ENCODE results near the gene MT1X. TPM values are rescaled to one million over a fixed set of nuclear protein-coding genes. Genes with fewer than 3 reads are reported as not detected.
A peak's percentile ranks its signal among the peaks of the same experiment; 100 is the strongest.

MT1X gene
- total RNA-seq, 2 donors from 2014 or later: 430 to 1,140 TPM

- ATAC-seq (peak; percentile 3), DNase-seq (peak; percentile 44 to 58 (median 48))
- intact Hi-C loops (cut with DNase I): no loop called here
- 23 to 35% methylated on average over 4 of the region's 4 CpGs for WGBS, 2 donors
- TF ChIP-seq POLR2A (IDR thresholded peaks at IDR 0.05) (no peak), CTCF (IDR thresholded peaks at IDR 0.05) (no peak)
- Histone ChIP-seq H3K4me3 (peak overlapping the region in 1 of 2 donors; percentile 64), H3K27me3 (no peaks in the 10 kb centered on the region), H3K36me3 (replicated peaks in 1 of 2; ENCODE audit: insufficient read depth in 1 of 2, low read depth in 2 of 2) (no peaks in the 10 kb centered on the region), H3K4me1 (peaks cover 63% of the 10 kb centered on the region), H3K9me3 (no peaks in the 10 kb centered on the region), H3K27ac (peak overlapping the region; percentile 79 to 93 (median 88))
These were observed 2.1 kb downstream of the MT1X start for GRCh38 chr16:56684256-56684925.

- peaks cover 63% of the 10 kb centered on the region for H3K4me1 ChIP-seq
- no peaks in the 10 kb centered on the region for H3K36me3 ChIP-seq (replicated peaks in 1 of 2; ENCODE audit: insufficient read depth in 1 of 2, low read depth in 2 of 2)
- WGBS, 2 donors: 35 to 44% methylated on average over 3 to 4 of the region's 4 CpGs
- DNase-seq (peak; percentile 77 to 85 (median 80)), ATAC-seq (peak; percentile 47)
- H3K4me3 ChIP-seq: no peak overlapping the region
- no peaks in the 10 kb centered on the region for H3K27me3 ChIP-seq
- intact Hi-C loops (cut with DNase I): no loop called here
- no peaks in the 10 kb centered on the region for H3K9me3 ChIP-seq
- peak; percentile 32 to 88 (median 84) for TF ChIP-seq POLR2A (IDR thresholded peaks at IDR 0.05)
- no peak for TF ChIP-seq CTCF (IDR thresholded peaks at IDR 0.05)
- H3K27ac ChIP-seq: peak overlapping the region; percentile 79 to 93 (median 88)
These were observed 2.8 kb downstream of the MT1X start for GRCh38 chr16:56684926-56685590.

GRCh38 chr16:56686758-56687157 lies 4.5 kb downstream of the MT1X start:
- 87 to 95% methylated on average over 7 of the region's 7 CpGs for WGBS, 2 donors
- TF ChIP-seq POLR2A (IDR thresholded peaks at IDR 0.05): no peak
- no peak for TF ChIP-seq CTCF (IDR thresholded peaks at IDR 0.05)

GRCh38 chr16:56688762-56689161 lies 6.5 kb downstream of the MT1X start:
- 22 to 35% methylated on average over 1 of the region's 1 CpG for WGBS, 2 donors
- intact Hi-C loops (cut with DNase I): no loop called here
- H3K9me3 ChIP-seq: no peaks in the 10 kb centered on the region
- no peaks in the 10 kb centered on the region for H3K36me3 ChIP-seq (replicated peaks in 1 of 2; ENCODE audit: insufficient read depth in 1 of 2, low read depth in 2 of 2)
- TF ChIP-seq POLR2A (IDR thresholded peaks at IDR 0.05) (no peak), CTCF (IDR thresholded peaks at IDR 0.05) (no peak)
- H3K27me3 ChIP-seq: no peaks in the 10 kb centered on the region
- H3K4me1 ChIP-seq: peaks cover 62% of the 10 kb centered on the region
- no peak overlapping the region for H3K4me3 ChIP-seq
- DNase-seq: no peak
- ATAC-seq: no peak
- H3K27ac ChIP-seq: peak overlapping the region; percentile 32 to 75 (median 54)

More at GRCh38 chr16:56686758-56687157, 4.5 kb downstream of the MT1X start:
- no peaks in the 10 kb centered on the region for H3K36me3 ChIP-seq (replicated peaks in 1 of 2; ENCODE audit: insufficient read depth in 1 of 2, low read depth in 2 of 2)
- H3K9me3 ChIP-seq: no peaks in the 10 kb centered on the region
- H3K4me3 ChIP-seq: no peak overlapping the region
- H3K27me3 ChIP-seq: no peaks in the 10 kb centered on the region
- intact Hi-C loops (cut with DNase I): no loop called here
- peak in 1 of 4 donors; percentile 4 for DNase-seq
- peak overlapping the region in 1 of 4 donors; percentile 88 for H3K27ac ChIP-seq
- no peak for ATAC-seq
- peaks cover 59% of the 10 kb centered on the region for H3K4me1 ChIP-seq
